Measurements from ENCODE around the gene YDJC. TPM values are rescaled to one million over a fixed set of nuclear protein-coding genes. Genes with fewer than 3 reads are reported as not detected.

YDJC gene
- total and polyA plus RNA-seq, 4 donors = 11.0 to 41.1 (median 31.3) TPM

- WGBS, 2 donors = 70 to 77% methylated on average over 26 of the region's 26 CpGs
- Histone ChIP-seq H3K4me3 (peak overlapping the region; percentile 72), H3K4me1 (ENCODE audit: control insufficient read depth in 5 of 5, insufficient read depth in 5 of 5, low read length in 5 of 5) (peaks cover 0 to 10% (median 3%) of the 10 kb centered on the region in 5 donors), H3K9me3 (ENCODE audit: control insufficient read depth in 4 of 4, insufficient read depth in 3 of 4, low read length in 3 of 4) (no peaks in the 10 kb centered on the region), H3K36me3 (ENCODE audit: control insufficient read depth in 4 of 4, insufficient read depth in 4 of 4, low read length in 4 of 4) (peaks cover 0 to 2% (median under 1%) of the 10 kb centered on the region in 4 donors), H3K27me3 (ENCODE audit: control insufficient read depth in 3 of 3, insufficient read depth in 3 of 3, low read length in 2 of 3) (no peaks in the 10 kb centered on the region), H3K9ac (ENCODE audit: insufficient read depth in 1 of 2, low read length in 2 of 2) (no peak overlapping the region), H3K27ac (ENCODE audit: low read depth in 1 of 2, low read length in 1 of 2) (peak overlapping the region; percentile 93 to 95)
- ATAC-seq (ENCODE audit: insufficient read depth, low FRiP score) = no peak
- no peak for TF ChIP-seq CTCF (IDR thresholded peaks at IDR 0.05; ENCODE audit: control extremely low read depth, extremely low read depth)
- no peak for DNase-seq
These were observed 35.4 kb upstream of the YDJC start for GRCh38 chr22:21665047-21665851.

GRCh38 chr22:21663738-21664137 is 33.9 kb upstream of the YDJC start:
- Histone ChIP-seq H3K4me1 (ENCODE audit: control insufficient read depth in 5 of 5, insufficient read depth in 5 of 5, low read length in 5 of 5) (peaks cover 0 to 10% (median 3%) of the 10 kb centered on the region in 5 donors), H3K4me3 (no peak overlapping the region), H3K9ac (ENCODE audit: insufficient read depth in 1 of 2, low read length in 2 of 2) (no peak overlapping the region), H3K27me3 (ENCODE audit: control insufficient read depth in 3 of 3, insufficient read depth in 3 of 3, low read length in 2 of 3) (no peaks in the 10 kb centered on the region), H3K36me3 (ENCODE audit: control insufficient read depth in 4 of 4, insufficient read depth in 4 of 4, low read length in 4 of 4) (peaks cover 0 to 2% (median 0%) of the 10 kb centered on the region in 4 donors), H3K27ac (ENCODE audit: low read depth in 1 of 2, low read length in 1 of 2) (no peak overlapping the region), H3K9me3 (ENCODE audit: control insufficient read depth in 4 of 4, insufficient read depth in 3 of 4, low read length in 3 of 4) (no peaks in the 10 kb centered on the region)
- no peak for DNase-seq
- 91 to 93% methylated on average over 2 of the region's 2 CpGs for WGBS, 2 donors
- no peak for ATAC-seq (ENCODE audit: insufficient read depth, low FRiP score)
- no peak for TF ChIP-seq CTCF (IDR thresholded peaks at IDR 0.05; ENCODE audit: control extremely low read depth, extremely low read depth)

- Histone ChIP-seq H3K27ac (ENCODE audit: low read depth in 1 of 2, low read length in 1 of 2) (no peak overlapping the region), H3K4me1 (ENCODE audit: control insufficient read depth in 5 of 5, insufficient read depth in 5 of 5, low read length in 5 of 5) (peaks cover 0 to 9% (median 3%) of the 10 kb centered on the region in 5 donors), H3K36me3 (ENCODE audit: control insufficient read depth in 4 of 4, insufficient read depth in 4 of 4, low read length in 4 of 4) (peaks cover 0 to 2% (median 0%) of the 10 kb centered on the region in 4 donors), H3K9me3 (ENCODE audit: control insufficient read depth in 4 of 4, insufficient read depth in 3 of 4, low read length in 3 of 4) (no peaks in the 10 kb centered on the region), H3K4me3 (no peak overlapping the region), H3K9ac (ENCODE audit: insufficient read depth in 1 of 2, low read length in 2 of 2) (no peak overlapping the region), H3K27me3 (ENCODE audit: control insufficient read depth in 3 of 3, insufficient read depth in 3 of 3, low read length in 2 of 3) (no peaks in the 10 kb centered on the region)
- TF ChIP-seq CTCF (IDR thresholded peaks at IDR 0.05; ENCODE audit: control extremely low read depth, extremely low read depth) = no peak
- DNase-seq (no peak), ATAC-seq (ENCODE audit: insufficient read depth, low FRiP score) (no peak)
- 95 to 97% methylated on average over 5 of the region's 5 CpGs for WGBS, 2 donors
These were observed 32.2 kb upstream of the YDJC start for GRCh38 chr22:21661991-21662390.

Measured in lung (tissue), 12 donors.